ENCODE results near the gene STAMBPL1.

STAMBPL1 gene

GRCh38 chr10:88896372-88896993 lies 16.4 kb downstream of the STAMBPL1 start:
- DNase-seq: no peak

- DNase-seq: no peak
Observed at GRCh38 chr10:88896994-88897853, 17.2 kb downstream of the STAMBPL1 start.

GRCh38 chr10:88898727-88899126 lies 18.7 kb downstream of the STAMBPL1 start:
- no peak for DNase-seq

- DNase-seq: no peak
Observed at GRCh38 chr10:88899886-88900285, 19.8 kb downstream of the STAMBPL1 start.

DNA sequence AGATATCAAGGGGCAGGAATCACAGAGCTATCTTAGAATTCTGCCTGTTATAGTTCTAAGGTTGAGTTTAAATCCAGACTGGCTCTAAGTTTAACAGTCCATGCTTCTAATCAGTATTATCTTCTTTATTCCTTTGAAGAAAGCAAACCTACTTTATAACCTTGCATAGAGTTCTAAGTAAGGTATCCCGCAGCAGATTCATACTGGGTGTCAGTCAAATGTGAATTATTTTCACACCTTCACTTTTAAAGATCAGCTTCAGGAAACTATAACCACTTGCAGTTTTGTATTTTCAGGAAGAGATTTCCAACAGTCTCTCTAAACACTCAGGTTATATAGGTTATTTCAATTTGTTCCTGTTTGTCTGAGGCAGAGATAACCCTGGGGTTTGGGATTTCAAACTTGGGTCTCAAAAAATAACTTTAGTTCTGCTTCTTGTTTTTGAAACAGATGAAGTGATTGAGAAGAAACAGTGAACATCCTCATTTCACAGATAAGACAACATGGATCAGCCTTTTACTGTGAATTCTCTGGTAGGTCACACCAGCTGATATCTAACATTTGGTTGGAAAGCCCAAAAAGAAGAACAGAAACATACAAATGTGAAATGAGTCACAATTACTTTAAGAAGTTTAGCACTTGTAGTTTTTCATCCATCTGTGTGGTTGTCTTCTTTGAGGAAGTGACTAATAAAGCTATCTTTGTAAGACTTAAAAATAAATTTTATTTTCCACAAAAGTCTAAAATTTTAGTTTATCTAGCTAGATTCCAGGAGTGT lies 21.4 kb downstream of the STAMBPL1 start:
- DNase-seq: no peak

GRCh38 chr10:88901984-88902789 lies 22.1 kb downstream of the STAMBPL1 start:
- no peak for DNase-seq

DNA sequence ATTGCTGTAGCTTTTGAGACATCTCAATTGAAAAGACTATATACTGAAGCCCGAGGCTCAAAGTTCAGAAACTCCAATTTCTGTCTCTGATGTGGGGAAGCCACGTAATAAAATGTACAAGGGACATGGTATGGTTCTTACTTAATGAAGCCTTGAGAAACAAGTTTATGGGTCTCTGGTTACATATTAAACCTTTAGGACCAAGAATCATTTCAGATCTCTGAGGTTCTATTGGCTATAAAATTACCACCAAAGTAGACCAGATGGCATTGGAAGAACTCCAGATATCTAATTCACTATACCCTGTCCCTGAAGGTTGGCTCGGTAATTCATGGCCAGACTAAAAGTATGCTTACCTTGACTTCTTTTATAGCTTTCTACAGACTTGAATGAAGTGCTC lies 23.7 kb downstream of the STAMBPL1 start:
- no peak for DNase-seq

GRCh38 chr10:88906921-88907320 lies 26.9 kb downstream of the STAMBPL1 start:
- no peak for DNase-seq

GRCh38 chr10:88908194-88908593 lies 28.1 kb downstream of the STAMBPL1 start:
- no peak for DNase-seq

DNA sequence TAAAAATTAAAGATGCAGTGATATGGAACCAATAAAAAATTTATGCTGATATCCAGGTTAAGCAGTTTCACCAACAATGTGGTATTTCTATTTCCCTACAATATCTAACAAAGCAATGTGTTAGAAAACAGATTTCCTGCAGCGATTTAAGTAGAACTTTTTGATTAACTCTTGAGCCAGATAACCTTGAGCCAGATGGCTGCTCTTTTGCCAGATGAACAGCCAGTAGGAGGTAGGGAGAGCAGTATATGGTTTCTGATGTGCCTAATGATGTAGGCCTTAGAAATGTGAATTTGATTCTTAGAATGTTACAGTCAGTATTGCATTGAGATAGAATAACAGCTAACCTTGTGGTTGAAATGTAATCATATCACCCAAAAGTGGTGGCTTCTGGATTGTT lies 31.1 kb downstream of the STAMBPL1 start:
- DNase-seq: no peak

DNA sequence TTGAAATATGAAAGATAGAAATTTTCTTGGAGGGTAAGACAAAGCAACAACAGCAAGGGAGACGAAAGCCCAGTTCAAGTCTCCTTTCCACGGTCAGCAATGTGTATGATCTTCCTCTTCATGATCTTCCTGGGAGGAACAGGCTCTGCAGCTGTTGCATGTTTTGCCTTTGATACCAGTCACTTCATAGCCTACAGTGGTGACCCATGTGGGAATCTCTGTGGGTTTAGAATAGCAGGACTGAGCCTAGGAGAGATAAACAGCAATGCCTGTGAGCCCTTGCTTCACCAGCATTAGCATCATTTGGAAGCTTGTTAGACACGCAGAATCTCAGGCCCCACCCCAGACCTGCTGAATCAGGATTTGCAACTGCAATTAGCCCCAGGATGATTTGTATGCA lies 31.8 kb downstream of the STAMBPL1 start:
- DNase-seq: no peak

- DNase-seq: no peak
Observed at GRCh38 chr10:88913127-88913526, 33.1 kb downstream of the STAMBPL1 start.

DNA sequence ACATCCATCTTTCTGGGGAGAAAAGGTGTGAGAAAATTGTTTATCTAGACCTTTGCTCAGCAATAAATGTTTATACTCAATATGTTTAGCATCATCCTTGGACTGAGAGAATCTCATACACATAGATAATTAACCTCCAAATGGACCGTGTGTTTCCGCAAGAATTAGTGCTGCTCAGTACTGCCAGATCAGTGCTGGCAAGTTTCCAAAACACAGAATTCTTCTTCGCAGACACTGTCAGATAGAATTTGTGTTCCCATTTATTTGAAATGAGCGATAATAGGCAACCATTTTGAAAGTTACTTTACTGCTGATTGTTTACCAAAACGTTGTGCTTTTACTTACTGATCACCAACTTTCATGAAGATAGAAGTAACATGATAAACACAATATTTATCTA lies 33.7 kb downstream of the STAMBPL1 start:
- no peak for DNase-seq

GRCh38 chr10:88915781-88916180 lies 35.7 kb downstream of the STAMBPL1 start:
- DNase-seq: no peak

- no peak for DNase-seq
Observed at GRCh38 chr10:88916231-88916630, 36.2 kb downstream of the STAMBPL1 start.

- DNase-seq: no peak
Observed at GRCh38 chr10:88916986-88917385, 36.9 kb downstream of the STAMBPL1 start.

DNA sequence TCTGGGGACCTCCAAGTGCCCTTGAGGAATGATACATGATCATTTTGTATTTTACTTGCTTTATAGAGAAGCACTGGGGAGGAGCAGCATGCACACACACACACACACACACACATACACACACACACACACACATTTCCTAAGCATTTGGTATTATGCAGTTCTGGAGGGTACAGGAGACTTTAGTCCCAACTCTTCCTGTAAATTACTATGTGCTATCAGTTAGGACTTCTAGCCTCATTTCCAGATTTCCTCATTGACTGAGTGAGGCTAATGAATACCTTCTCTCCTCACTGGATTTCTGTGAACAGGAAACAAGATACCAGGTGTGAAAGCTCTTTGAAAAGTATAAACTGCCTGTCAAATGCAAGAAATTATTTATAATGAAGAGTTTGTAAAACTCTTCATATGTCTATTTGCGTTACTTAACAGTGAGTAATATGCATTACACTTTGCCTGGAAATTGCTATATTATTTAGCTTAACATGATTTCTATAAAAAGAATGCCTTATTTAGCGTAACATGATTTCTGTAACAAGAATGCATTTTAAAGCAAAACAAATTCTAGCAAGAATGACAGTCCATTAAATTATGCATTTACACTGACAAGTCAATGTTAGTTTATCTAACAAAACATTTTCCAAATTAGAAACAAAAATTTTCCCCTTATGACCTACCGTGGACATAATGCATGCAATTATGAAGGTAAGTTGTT lies 38.3 kb downstream of the STAMBPL1 start:
- DNase-seq: no peak

GRCh38 chr10:88919041-88919440 lies 39.0 kb downstream of the STAMBPL1 start:
- no peak for DNase-seq

- DNase-seq: no peak
Observed at GRCh38 chr10:88920198-88920597, 40.2 kb downstream of the STAMBPL1 start.

- DNase-seq: no peak
Observed at GRCh38 chr10:88920986-88921593, 41.0 kb downstream of the STAMBPL1 start.

- DNase-seq: no peak
Observed at GRCh38 chr10:88922041-88922440, 42.0 kb downstream of the STAMBPL1 start.

DNA sequence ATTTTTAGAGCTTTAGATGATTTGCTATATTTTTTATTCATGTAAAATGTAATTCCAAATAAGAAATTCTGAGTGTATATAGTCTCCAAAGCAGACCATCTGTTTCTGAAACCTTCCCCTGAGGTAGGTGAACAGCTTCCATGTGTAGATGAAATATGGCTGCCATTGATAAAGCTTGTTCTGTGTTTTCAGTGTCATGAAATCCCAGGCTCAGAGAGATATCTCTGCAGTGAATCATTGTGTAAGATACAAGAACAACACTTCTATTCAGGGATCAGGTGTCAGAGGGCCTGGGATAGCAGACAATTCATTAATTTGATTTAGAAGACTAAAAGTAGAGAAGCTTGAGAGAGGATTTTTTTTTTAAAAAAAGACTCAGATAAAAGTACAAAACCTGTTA lies 43.5 kb downstream of the STAMBPL1 start:
- no peak for DNase-seq
